GM12864 (cell line): ENCODE data around the gene VKORC1.

Source experiments
- DNase-seq: peaks from one replicate; pipeline ENCODE4 v3.0.0-alpha.2; 2011; ENCODE audit warnings: low read depth
- H3K4me3 ChIP-seq: 2 replicates; pipeline ENCODE4 v1.5.1; 2011; ENCODE audit warnings: mild to moderate bottlenecking, low read depth, low read length, control low read depth
- TF ChIP-seq, protein P1 (sequence below): IDR thresholded peaks from 2 replicates; pipeline ENCODE4 v1.5.1; 2011; ENCODE audit warnings: low read depth, mild to moderate bottlenecking, moderate library complexity, low read length, control low read depth, inconsistent platforms; ENCODE audit errors: missing control alignments

The VKORC1 gene

DNA sequence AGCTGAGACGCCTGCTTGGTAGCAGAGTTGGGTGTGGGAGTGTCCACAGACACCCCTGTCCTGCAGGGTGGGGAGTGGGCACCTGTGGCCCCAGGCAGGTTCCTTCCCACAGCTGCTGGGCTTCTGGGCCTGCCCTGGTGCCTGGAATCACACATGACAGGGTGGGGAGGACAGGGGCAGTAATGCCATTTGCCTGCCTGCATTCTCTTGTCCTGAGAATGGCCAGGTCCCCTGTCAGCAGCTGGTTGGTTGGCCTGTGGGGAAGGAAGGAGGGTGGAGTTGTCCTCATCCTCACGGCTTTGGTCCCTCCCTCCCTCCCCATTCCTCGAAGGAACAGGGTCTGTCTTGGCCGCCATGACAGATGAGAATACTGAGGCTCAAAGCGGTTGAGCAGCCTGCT lies 11.0 kb downstream of the VKORC1 start:
- TF ChIP-seq, protein P1, sequence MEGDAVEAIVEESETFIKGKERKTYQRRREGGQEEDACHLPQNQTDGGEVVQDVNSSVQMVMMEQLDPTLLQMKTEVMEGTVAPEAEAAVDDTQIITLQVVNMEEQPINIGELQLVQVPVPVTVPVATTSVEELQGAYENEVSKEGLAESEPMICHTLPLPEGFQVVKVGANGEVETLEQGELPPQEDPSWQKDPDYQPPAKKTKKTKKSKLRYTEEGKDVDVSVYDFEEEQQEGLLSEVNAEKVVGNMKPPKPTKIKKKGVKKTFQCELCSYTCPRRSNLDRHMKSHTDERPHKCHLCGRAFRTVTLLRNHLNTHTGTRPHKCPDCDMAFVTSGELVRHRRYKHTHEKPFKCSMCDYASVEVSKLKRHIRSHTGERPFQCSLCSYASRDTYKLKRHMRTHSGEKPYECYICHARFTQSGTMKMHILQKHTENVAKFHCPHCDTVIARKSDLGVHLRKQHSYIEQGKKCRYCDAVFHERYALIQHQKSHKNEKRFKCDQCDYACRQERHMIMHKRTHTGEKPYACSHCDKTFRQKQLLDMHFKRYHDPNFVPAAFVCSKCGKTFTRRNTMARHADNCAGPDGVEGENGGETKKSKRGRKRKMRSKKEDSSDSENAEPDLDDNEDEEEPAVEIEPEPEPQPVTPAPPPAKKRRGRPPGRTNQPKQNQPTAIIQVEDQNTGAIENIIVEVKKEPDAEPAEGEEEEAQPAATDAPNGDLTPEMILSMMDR, result no peak
- no peak overlapping the region for H3K4me3 ChIP-seq
- no peak for DNase-seq

DNA sequence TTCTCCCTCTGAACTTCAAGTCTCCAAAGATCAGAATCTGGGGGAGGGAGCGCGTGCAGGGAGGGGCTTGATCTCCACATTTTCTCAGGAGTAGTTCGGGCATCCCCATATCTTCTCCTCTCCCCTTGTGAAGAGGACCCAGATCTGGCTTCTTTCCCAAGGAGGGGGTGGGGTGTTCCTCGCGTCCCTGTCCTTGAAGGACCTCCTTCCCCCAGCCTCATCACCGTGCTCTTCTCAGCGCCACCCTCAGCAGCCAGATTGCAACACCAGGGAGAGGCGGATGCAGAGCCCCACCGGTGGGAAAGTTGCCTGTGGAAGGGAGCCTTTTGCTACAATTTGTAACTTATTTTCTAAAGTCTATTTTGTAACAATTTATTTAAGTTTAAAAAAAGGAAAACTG lies 11.5 kb downstream of the VKORC1 start:
- no peak overlapping the region for H3K4me3 ChIP-seq
- no peak for DNase-seq
- TF ChIP-seq, protein P1, result no peak

DNA sequence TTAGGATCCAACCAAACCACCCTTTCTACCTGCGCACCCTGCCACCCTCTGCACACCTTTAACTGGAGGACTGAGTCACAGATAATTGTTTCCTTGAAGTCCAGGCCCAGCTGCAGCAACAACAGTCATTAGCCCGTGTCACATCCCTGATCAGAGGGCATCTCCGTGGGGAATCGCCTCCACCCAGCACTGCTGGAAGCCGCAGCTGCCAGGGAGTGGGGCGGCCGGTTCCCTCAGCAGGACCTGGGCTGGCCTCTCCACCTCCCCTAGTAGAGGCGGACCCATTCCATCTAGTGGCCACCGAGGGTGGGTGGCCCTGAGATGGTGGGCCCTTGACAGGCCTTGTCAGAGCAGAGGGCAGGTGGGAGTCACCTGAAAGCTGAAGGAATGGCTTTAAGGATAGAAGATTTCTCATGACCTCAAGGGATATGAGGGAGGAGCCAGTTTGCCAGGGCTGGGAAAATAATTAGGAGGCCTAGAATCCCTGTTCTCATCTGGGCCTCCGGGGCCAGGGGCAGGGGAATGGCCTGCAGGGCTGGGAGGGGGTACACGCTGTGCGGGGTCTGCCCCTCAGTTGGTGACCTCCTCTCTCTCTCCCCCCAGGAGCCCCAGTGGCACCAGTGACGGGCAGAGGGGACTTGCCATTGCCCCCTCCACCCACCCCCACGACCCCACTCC lies 12.1 kb downstream of the VKORC1 start:
- TF ChIP-seq, protein P1, result no peak
- no peak for DNase-seq
- no peak overlapping the region for H3K4me3 ChIP-seq

DNA sequence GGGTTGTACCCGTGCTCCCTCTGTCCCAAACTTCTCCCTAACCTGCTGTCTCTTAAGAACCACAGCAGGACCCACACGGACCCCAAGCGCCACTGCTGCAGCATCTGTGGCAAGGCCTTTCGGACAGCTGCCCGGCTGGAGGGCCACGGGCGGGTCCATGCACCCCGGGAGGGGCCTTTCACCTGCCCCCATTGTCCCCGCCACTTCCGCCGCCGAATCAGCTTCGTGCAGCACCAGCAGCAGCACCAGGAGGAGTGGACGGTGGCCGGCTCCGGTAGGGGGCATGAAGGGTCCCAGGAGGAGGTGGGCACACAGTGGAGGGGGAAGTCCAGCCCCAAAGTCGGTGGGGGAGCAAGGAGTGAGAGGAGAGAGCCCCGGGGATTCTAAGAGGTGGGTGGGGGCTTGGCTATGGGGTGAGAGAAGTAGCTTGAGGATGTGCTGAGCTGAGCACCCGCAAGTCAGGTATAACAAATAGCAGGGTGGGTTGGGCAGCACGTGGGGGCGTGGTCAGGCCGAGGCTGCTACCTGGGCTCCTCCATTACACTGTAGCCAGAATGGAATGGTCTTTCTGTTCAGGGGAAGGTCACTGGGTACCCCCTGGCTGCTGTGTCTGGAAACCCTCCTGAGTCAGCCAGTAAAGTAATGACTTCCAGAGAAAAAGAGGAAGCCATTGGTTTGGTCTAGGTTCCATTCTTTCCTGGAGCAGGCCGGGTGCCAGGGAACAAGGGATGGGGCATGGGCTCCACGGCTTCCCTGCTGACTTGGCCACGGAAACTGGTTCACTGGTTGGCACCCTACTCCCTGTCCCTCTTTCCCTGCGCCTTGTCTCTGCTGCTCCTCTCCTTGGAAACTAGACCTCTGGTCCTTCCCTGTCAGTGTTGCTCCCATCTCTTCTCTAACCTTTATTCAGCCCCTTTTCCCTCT lies 12.9 kb downstream of the VKORC1 start:
- no peak overlapping the region for H3K4me3 ChIP-seq
- TF ChIP-seq, protein P1, result no peak
- DNase-seq, result no peak

DNA sequence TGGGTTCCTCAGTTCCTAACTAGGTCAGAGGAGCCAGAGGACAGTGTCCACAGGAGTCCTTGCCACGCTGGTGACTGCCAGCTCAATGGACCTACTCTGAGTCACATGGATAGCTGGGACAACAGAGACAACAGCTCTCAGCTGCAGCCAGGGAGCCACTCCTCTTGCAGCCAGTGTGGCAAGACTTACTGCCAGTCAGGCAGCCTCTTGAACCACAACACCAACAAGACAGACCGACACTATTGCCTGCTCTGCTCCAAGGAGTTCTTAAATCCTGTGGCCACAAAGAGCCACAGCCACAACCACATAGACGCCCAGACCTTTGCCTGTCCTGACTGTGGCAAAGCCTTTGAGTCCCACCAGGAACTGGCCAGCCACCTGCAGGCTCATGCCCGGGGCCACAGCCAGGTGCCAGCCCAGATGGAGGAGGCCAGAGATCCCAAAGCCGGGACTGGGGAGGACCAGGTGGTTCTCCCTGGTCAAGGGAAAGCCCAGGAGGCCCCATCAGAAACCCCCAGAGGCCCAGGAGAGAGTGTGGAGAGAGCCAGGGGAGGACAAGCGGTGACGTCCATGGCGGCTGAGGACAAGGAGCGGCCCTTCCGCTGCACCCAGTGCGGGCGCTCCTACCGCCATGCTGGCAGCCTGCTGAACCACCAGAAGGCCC lies 13.7 kb downstream of the VKORC1 start:
- DNase-seq, result no peak
- TF ChIP-seq, protein P1, result no peak
- H3K4me3 ChIP-seq, result no peak overlapping the region

DNA sequence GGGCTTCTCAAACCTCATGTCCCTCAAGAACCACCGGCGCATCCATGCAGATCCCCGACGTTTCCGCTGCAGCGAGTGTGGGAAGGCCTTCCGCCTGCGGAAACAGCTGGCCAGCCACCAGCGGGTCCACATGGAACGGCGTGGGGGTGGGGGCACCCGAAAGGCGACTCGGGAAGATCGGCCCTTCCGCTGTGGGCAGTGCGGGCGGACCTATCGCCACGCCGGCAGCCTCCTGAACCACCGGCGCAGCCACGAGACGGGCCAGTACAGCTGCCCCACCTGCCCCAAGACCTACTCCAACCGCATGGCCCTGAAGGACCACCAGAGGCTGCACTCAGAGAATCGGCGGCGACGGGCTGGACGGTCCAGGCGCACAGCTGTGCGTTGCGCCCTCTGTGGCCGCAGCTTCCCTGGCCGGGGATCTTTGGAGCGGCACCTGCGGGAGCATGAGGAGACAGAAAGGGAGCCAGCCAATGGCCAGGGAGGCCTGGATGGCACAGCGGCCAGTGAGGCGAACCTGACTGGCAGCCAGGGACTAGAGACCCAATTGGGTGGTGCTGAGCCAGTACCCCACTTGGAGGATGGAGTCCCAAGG lies 14.5 kb downstream of the VKORC1 start:
- TF ChIP-seq, protein P1, result no peak
- no peak for DNase-seq
- no peak overlapping the region for H3K4me3 ChIP-seq
